Dendritic cell treated with granulocyte-macrophage colony-stimulating factor and Interleukin-4, amounts not matched to agents 40 ng/mL and 50 ng/mL, for 4 days (primary cell): ENCODE measurements around the gene SEMA4C.
"Not testable (repeated sequence)": the region's sequence is repeated elsewhere in the genome, so short reads cannot be mapped to it uniquely, and the experiment has no call there.

ENCODE experiments used
- H3K27ac Mint-ChIP-seq: one replicate; pipeline ENCODE4 v1.8.0; 2022; ENCODE audit warnings: mild to moderate bottlenecking, mixed read lengths
- H3K27me3 Mint-ChIP-seq: one replicate; pipeline ENCODE4 v1.8.0; 2022; ENCODE audit warnings: mild to moderate bottlenecking, mixed read lengths
- H3K36me3 Mint-ChIP-seq: one replicate; pipeline ENCODE4 v1.8.0; 2022; ENCODE audit warnings: low read depth, mixed read lengths
- H3K4me1 Mint-ChIP-seq: one replicate; pipeline ENCODE4 v1.8.0; 2022; ENCODE audit warnings: low read depth, mixed read lengths
- H3K4me3 Mint-ChIP-seq: one replicate; pipeline ENCODE4 v1.8.0; 2022; ENCODE audit warnings: mild to moderate bottlenecking, moderate library complexity, mixed read lengths
- H3K9me3 Mint-ChIP-seq: one replicate; pipeline ENCODE4 v1.8.0; 2022; ENCODE audit warnings: mixed read lengths
- intact Hi-C: fragments of 100-400 bp; cut with micrococcal nuclease; formaldehyde crosslinking; loops from one replicate; pipeline ENCODE4 v1.15.0; 2022

The SEMA4C gene

DNA sequence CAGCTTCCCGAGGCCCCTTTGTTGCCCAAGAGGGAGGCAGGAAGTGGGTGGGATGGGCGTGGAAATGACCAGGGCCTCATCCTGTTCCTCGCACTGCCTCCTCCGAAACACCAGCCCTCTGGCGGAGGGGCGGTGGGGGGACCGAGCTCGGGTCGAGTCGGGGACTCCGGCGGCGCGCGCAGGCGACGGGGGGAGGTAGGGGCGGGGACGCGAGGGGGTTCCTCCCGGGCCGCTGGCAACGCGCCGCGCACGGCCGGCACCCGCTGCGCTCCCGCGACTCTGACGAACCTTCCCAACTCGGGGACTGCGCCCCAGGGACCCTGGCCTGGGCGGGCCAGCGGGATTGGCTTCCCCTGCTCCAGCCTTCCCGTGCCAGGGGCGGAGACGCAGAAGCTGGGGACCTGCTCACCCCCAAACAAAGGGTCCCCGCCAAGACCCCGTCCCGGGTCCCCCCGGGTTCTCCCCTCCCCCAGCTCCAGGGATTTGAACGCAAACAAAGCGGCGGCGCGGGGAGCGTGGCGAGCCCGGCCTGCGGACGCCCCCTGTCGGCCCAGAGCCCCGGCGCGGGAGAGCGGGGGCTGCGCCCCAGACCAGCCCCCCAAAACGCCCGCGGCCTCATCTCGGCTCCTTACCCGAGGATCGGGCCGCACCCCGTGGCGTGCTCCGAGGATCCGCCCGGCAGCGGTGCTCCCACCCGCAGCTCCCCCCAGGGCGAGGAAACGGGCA is 1.2 kb downstream of the SEMA4C start:
- no peaks in the 10 kb centered on the region for H3K36me3 Mint-ChIP-seq
- peaks cover 83% of the 10 kb centered on the region for H3K27me3 Mint-ChIP-seq

DNA sequence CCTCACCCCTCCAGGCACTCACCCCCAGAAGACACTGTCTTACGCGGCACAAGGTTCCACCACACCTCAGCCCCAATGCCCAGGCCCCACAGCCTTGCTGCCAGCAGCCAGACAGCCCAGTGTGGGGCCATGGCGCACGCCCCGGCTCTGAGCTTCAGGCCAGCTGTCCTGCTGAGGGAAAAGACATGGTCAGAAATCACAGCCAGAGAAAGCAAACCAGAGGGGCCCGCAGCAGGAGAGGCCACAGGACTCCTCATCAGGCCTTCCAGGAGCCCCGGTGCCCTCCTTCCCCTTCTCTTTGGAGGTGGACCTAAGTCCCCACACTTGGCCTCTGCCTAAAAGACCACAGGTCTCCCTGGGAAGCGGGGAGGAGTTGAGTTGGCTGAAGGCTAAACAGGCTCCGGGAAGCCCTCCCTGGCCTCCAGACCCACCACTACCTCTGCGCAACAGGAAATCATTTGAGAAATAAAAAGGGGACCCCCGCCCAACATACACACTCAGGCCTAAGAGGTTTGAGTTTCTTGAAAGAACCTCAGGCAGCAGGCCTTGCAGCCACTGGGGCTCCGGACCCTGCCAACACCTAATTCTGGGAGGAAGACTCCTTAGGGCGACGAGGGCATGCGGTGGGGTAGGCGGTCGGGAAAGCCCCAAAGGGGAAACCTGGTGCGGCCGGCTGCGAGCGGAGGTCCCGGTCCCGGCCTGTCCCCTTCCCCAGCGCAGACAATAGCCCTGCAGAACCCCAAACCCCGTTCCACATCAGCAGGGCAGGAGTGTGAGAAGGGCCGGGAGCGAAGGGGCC is 1.9 kb downstream of the SEMA4C start:
- Mint-ChIP-seq H3K36me3 (no peaks in the 10 kb centered on the region), H3K27ac (peak overlapping the region; percentile 52), H3K4me1 (peaks cover 50% of the 10 kb centered on the region), H3K9me3 (no peaks in the 10 kb centered on the region), H3K4me3 (peak overlapping the region; percentile 58), H3K27me3 (peaks cover 86% of the 10 kb centered on the region)
- intact Hi-C loops: no loop called here

More for the DNA sequence above, 1.2 kb downstream of the SEMA4C start:
- H3K4me1 Mint-ChIP-seq: peaks cover 49% of the 10 kb centered on the region
- peak overlapping the region; percentile 58 for H3K4me3 Mint-ChIP-seq
- peak overlapping the region; percentile 52 for H3K27ac Mint-ChIP-seq
- H3K9me3 Mint-ChIP-seq: no peaks in the 10 kb centered on the region
- intact Hi-C loops: no loop called here

DNA sequence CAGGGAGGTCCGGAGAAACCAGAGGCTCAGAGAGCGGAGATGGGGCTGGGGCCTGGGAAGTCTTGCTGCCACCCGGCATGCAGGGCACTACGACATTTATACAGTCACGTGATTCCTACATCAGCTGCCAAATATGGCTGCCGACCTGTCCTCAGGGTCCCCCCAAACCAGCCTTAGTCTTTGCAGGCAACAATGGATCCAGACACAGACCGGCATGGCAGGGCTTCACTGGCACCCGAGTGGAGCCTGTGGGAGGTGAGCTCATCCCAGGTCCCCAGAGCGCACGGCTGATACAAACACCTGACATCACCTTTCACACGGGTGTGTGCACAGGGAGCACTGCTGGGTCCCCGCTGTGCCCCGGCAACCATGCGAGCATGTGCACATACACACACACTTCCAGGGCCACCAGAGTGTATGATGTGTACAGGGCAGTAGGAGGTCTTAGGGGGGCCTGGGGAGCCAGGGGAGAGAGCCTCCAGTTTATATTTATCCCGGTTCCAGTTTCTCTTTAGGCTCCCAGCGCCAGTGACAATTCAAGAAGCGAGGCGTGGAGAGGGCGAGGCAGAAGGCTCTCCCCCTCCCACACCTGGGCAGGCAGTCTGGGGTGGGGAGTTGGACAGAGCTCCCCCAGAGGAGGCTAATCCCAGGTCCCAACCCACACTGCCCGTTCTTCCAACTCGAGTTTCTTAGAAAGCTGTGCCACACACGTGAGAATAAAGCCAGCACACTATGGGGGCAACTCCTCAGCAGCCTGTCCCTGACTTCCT is 2.7 kb downstream of the SEMA4C start:
- Mint-ChIP-seq H3K27ac (no peak overlapping the region), H3K4me1 (peaks cover 52% of the 10 kb centered on the region), H3K4me3 (no peak overlapping the region), H3K36me3 (no peaks in the 10 kb centered on the region), H3K27me3 (peaks cover 86% of the 10 kb centered on the region), H3K9me3 (no peaks in the 10 kb centered on the region)
- intact Hi-C loops: no loop called here

DNA sequence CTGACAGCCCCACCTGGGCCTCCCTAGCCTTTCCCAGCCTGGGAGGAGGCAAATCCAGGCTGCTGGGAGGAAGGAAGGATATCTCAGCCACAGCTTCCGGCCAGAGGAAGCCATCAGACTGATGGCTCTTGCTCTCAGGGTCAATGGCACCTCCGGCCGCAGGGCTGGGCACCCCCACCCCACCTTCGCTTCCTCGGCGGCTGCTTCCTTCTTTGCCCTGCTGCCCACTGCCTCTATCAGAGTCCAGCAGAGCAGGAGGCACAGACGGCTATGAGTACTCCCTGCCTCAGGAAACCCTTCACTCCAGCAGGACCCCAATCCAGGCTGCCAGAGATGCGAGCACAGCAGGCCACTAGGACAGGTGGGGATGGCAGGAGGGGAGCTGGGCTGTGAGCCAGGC is 3.3 kb downstream of the SEMA4C start:
- H3K4me3 Mint-ChIP-seq: no peak overlapping the region
- H3K9me3 Mint-ChIP-seq: no peaks in the 10 kb centered on the region
- intact Hi-C loops: no loop called here
- H3K27me3 Mint-ChIP-seq: peaks cover 85% of the 10 kb centered on the region
- H3K27ac Mint-ChIP-seq: no peak overlapping the region
- peaks cover 58% of the 10 kb centered on the region for H3K4me1 Mint-ChIP-seq
- no peaks in the 10 kb centered on the region for H3K36me3 Mint-ChIP-seq

DNA sequence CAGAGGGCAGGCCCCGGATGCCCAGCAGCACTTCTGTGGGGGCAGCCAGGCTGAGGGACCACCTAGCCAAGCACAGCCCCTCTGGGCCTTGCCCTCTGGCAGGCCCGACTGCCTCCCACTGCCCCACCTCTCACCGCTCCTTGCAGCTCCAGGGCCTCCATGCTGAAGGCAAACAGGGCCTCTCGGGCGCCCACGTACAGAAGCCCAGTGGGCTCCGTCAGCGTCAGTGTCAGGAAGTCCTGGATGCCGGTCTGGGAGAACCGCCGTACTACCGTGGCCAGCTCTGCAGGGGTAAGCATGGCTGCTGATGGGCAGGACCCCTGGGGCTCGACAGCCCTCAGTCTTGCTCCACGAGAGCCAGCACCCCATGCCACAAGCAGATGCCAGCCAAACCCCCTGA is 3.7 kb downstream of the SEMA4C start:
- intact Hi-C loops: no loop called here
- Mint-ChIP-seq H3K27me3 (peaks cover 86% of the 10 kb centered on the region), H3K36me3 (no peaks in the 10 kb centered on the region), H3K27ac (no peak overlapping the region), H3K9me3 (no peaks in the 10 kb centered on the region), H3K4me1 (peaks cover 62% of the 10 kb centered on the region), H3K4me3 (no peak overlapping the region)

DNA sequence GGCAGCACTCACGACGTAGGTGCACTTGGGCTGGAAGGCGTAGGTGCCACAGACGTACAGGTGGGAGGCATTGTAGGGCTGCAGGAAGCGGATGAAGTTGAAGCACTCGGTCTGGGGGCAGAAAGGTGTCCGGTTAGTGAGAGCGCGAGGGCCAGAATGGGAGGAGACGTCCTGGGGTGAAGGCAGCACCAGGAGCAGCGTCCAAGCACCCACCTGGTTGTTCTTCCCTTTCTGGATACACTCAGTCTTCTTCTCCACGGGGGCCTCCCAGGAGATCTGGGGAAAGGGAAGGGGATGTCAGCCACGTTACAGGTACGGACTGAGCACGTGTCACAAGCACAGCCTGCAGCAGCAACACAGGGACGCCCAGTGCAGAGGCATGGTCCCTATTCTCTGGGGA is 4.2 kb downstream of the SEMA4C start:
- Mint-ChIP-seq H3K9me3 (no peaks in the 10 kb centered on the region), H3K36me3 (no peaks in the 10 kb centered on the region), H3K4me1 (peaks cover 59% of the 10 kb centered on the region), H3K4me3 (no peak overlapping the region), H3K27ac (no peak overlapping the region), H3K27me3 (peaks cover 86% of the 10 kb centered on the region)
- intact Hi-C loops: no loop called here

DNA sequence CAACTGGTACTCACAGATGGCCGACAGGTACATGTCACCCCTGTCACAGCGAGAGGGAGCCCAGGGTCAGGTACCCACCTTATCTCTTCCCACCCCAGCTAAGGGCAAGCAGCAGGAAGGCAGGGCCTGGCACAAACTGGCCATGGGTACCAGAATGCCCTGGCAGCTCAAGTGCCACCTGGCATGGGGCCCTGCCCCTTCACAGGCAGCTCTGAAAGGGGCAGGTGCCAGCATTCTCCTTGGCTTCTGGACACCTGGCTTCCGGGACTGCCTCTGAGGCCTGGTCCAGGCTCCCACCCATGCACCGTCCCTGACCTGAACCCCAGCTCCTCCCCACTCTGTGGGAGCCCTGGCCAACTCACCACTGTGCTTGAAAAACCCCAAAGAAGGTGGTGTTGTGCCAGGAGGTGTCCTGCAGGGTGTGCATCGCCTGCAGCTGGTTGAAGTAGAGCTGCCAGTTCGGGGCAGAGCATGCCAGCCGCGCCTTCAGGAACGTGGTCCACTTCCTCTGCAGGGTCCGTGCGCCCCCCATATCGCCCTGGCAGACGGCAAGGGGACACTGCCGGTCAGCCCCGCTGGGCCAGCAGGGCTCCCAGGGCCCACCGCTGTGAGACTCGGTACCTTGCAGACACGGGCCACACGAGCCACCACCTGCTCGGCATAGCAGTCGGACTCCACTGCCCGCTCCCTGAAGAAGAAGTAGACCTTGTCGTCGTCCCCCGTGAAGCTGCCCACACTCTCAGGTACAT is 5.4 kb downstream of the SEMA4C start:
- no peaks in the 10 kb centered on the region for H3K36me3 Mint-ChIP-seq
- no peak overlapping the region for H3K27ac Mint-ChIP-seq
- no peak overlapping the region for H3K4me3 Mint-ChIP-seq
- H3K4me1 Mint-ChIP-seq: peaks cover 55% of the 10 kb centered on the region
- peaks cover 85% of the 10 kb centered on the region for H3K27me3 Mint-ChIP-seq
- intact Hi-C loops: no loop called here
- no peaks in the 10 kb centered on the region for H3K9me3 Mint-ChIP-seq

DNA sequence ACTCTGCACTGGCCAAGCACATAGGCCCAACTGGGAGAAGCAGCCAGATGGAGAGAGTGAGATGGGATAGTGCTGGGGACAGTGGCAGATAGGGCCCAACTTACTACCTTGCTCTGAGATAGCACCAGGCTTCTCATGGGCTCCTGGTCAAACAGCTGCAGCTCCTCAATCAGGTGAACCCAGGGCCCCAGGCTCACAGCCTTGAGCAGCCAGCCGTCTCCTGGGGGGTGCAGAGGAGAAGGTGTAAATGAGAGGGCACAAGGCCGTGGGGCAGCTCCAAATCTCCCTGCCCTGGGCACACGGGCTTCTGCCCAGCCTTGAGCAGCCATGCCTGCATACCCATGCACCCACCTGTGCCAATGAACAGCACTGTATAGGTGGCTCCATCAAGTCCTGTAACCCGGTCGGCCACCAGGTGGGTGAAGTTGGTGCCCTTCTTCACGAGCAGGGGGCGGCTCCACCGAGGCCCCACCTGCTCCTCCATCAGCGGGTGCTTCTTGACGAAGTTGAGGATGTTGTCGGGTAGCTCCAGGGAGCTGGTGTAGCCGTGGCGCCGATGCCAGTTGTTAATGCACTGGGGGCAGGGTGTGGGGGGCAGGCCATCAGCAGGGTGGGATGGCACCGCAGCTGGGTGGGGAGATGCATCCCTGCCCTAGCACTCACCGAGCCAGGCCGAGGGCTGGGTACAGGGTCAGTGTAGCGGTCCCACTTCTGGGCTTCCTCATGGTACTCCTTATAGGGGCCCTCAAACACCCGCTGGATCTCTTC is 6.1 kb downstream of the SEMA4C start:
- Mint-ChIP-seq H3K27me3 (peaks cover 93% of the 10 kb centered on the region), H3K36me3 (no peaks in the 10 kb centered on the region), H3K4me1 (peaks cover 63% of the 10 kb centered on the region), H3K4me3 (no peak overlapping the region), H3K27ac (no peak overlapping the region), H3K9me3 (no peaks in the 10 kb centered on the region)
- intact Hi-C loops: no loop called here

DNA sequence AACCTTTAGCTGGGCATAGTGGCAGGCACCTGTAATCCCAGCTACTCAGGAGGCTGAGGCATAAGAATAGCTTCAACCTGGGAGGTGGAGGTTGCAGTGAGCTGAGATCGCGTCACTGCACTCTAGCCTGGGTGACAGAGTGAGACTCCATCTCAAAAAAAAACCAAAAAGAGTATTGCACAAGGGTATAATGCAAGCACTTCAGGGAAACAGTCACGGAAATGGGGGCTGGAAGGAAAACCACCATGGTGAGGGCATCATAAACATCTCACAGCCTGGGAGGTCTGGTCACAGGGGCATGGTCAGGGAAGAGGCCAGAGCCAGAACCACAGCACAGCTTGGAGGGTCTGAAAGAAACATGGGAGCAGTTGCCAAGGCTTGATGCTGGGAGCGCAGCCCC is 6.8 kb downstream of the SEMA4C start:
- Mint-ChIP-seq H3K27me3 (peaks cover 93% of the 10 kb centered on the region), H3K4me1 (peaks cover 61% of the 10 kb centered on the region)
- H3K36me3 Mint-ChIP-seq, H3K4me3 Mint-ChIP-seq, H3K27ac Mint-ChIP-seq, H3K9me3 Mint-ChIP-seq, intact Hi-C loops: not testable (repeated sequence)

DNA sequence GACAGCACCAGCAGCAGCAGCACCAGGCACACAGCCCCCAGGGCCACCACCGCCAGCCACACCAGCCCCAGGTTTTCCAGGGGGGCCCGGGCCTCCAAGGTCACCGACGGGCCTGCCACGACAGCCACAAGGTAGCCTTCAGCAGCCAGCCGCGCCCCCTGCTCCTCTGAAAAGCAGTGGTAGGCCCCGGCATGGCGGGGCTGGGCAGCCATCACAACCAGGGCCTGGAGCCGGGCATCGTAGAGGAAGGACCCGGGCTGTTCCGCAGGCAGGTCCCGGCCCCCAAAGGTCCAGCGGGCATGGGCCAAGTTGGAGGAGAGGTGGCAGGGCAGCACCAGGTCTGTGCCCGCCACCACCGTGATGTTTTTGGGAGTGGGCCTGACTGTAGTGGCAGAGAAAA is 8.8 kb downstream of the SEMA4C start:
- Mint-ChIP-seq H3K36me3 (peaks cover 6% of the 10 kb centered on the region), H3K27me3 (peaks cover 73% of the 10 kb centered on the region), H3K9me3 (no peaks in the 10 kb centered on the region), H3K4me3 (no peak overlapping the region), H3K4me1 (peaks cover 58% of the 10 kb centered on the region), H3K27ac (no peak overlapping the region)
- intact Hi-C loops: no loop called here

DNA sequence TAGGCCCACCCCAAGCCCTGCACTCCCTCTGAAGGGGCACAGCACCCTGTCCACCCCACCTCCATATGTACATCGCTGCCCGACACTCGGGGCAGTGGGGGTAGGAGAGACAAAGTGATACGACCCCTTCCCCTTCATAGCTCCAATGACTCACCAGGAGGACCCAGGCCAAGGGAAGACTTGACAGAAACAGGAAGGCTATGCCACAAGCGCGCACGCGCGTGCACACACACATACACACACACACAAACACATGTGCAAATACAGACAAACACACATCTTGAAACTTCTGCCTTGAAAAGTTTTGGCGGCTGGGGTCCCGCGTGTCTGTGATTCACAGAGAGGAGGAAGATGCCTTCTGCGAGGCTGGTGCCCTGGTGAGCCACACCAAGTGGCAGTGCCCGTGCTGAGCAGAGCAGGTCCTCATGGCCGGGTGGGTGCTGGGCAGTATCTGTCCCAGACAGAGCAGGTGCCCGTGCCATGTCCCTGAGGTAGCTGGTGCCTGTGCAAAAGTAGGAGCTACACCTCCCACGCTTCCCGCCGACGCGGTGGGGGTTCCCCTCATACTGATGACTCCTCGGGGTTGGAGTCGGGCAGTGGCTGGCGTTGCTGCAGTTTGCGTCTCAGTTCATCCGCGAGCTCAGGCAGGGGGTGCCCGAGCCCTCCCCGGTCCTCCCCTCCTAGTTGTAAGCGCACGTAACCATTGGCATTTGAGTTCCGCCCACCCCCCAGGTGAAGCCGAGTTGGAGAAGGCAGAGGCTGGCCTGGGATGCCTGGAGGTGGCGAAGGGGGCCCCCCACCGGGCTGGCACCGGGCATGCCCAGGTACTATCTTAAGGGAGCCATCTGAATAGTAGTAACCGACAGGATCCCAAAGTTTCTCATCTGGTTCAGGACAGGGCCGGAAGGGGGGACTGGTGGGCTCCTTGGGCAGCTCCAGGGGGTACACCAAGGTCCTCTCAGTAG is 9.5 kb downstream of the SEMA4C start:
- peaks cover 54% of the 10 kb centered on the region for H3K4me1 Mint-ChIP-seq
- no peak overlapping the region for H3K27ac Mint-ChIP-seq
- intact Hi-C loops: no loop called here
- no peak overlapping the region for H3K4me3 Mint-ChIP-seq
- H3K36me3 Mint-ChIP-seq: peaks cover 6% of the 10 kb centered on the region
- peaks cover 65% of the 10 kb centered on the region for H3K27me3 Mint-ChIP-seq
- no peaks in the 10 kb centered on the region for H3K9me3 Mint-ChIP-seq

DNA sequence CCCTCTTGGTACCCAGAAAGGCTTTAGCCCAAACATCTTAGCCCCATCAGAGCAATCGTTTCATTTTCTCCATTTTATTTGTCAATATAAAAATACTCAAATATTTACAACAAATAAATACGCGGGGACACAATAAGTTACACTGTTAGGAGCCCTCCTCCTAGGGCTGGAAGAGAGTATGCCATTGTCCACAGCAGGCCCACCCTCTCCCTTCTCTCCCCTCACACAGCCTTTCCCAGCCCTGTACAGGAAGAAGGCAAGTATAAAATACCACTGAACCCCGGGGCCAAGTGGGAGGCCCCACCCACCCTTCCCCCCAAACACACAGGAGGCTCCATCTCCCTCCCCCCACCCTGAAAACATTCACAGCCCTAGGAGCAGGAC is 10.2 kb downstream of the SEMA4C start:
- H3K9me3 Mint-ChIP-seq: no peaks in the 10 kb centered on the region
- H3K4me1 Mint-ChIP-seq: peaks cover 59% of the 10 kb centered on the region
- peaks cover 59% of the 10 kb centered on the region for H3K27me3 Mint-ChIP-seq
- no peak overlapping the region for H3K4me3 Mint-ChIP-seq
- H3K36me3 Mint-ChIP-seq: peaks cover 6% of the 10 kb centered on the region
- intact Hi-C loops: loop anchor here (5.0 kb wide), 1 partner anchor 253 kb away; the partner anchor contains the start of gene ANKRD36
- peak overlapping the region; percentile 85 for H3K27ac Mint-ChIP-seq
